ENCODE results near the gene EEPD1. TPM values are rescaled to one million over a fixed set of nuclear protein-coding genes. Genes with fewer than 3 reads are reported as not detected.

Gene EEPD1
- total and polyA plus RNA-seq, 4 donors = 2.3 to 12.3 (median 7.1) TPM

DNA sequence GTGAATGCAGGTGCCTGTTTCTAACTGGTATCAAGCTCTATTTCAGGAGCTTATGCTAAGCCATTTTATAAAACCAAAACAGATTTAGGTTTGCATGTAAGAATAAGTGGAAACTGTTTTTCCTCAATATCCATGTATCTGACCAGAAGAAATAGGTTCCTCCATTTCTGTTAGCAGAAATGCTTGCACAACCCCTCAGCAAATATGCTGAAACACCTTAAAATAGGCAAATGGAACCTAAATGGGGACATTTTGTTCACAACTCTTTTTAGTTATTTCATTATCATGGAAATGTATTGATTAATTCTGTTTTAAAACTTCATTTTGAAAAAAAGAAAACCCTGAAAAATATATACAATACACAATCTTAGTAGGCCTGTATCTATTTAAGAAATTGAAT is 8.9 kb upstream of the EEPD1 start:
- no peak overlapping the region for H3K9ac ChIP-seq (ENCODE audit: low read depth in 1 of 2, low read length in 2 of 2)
- no peaks in the 10 kb centered on the region for H3K27me3 ChIP-seq (ENCODE audit: control insufficient read depth in 4 of 4, insufficient read depth in 4 of 4, low read length in 3 of 4)
- no peak for DNase-seq (ENCODE audit: low spot score)
- no peak overlapping the region for H3K27ac ChIP-seq (ENCODE audit: low read depth in 1 of 2, low read length in 2 of 2)
- no peak overlapping the region for H3K4me3 ChIP-seq (ENCODE audit: low read depth in 1 of 3, low read length in 3 of 3)
- peaks cover 0 to 1% (median 0%) of the 10 kb centered on the region in 4 donors for H3K9me3 ChIP-seq (ENCODE audit: control insufficient read depth in 4 of 4, low read length in 3 of 4)
- no peaks in the 10 kb centered on the region for H3K36me3 ChIP-seq (ENCODE audit: control insufficient read depth in 4 of 4, insufficient read depth in 3 of 4, low read depth in 1 of 4, low read length in 3 of 4)
- H3K4me1 ChIP-seq (ENCODE audit: control insufficient read depth in 4 of 4, insufficient read depth in 4 of 4, low read length in 3 of 4) = peaks cover 1 to 6% (median 4%) of the 10 kb centered on the region in 4 donors
- no peak for TF ChIP-seq HNF4A (conservative IDR thresholded peaks at IDR 0.05)
- TF ChIP-seq, protein P1, sequence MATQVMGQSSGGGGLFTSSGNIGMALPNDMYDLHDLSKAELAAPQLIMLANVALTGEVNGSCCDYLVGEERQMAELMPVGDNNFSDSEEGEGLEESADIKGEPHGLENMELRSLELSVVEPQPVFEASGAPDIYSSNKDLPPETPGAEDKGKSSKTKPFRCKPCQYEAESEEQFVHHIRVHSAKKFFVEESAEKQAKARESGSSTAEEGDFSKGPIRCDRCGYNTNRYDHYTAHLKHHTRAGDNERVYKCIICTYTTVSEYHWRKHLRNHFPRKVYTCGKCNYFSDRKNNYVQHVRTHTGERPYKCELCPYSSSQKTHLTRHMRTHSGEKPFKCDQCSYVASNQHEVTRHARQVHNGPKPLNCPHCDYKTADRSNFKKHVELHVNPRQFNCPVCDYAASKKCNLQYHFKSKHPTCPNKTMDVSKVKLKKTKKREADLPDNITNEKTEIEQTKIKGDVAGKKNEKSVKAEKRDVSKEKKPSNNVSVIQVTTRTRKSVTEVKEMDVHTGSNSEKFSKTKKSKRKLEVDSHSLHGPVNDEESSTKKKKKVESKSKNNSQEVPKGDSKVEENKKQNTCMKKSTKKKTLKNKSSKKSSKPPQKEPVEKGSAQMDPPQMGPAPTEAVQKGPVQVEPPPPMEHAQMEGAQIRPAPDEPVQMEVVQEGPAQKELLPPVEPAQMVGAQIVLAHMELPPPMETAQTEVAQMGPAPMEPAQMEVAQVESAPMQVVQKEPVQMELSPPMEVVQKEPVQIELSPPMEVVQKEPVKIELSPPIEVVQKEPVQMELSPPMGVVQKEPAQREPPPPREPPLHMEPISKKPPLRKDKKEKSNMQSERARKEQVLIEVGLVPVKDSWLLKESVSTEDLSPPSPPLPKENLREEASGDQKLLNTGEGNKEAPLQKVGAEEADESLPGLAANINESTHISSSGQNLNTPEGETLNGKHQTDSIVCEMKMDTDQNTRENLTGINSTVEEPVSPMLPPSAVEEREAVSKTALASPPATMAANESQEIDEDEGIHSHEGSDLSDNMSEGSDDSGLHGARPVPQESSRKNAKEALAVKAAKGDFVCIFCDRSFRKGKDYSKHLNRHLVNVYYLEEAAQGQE (IDR thresholded peaks at IDR 0.05) = no peak
- no peak for TF ChIP-seq ATF3 (IDR thresholded peaks at IDR 0.05)
- TF ChIP-seq RXRA (IDR thresholded peaks at IDR 0.05) = peak in 1 of 2 donors; percentile 18
- TF ChIP-seq, protein P2, sequence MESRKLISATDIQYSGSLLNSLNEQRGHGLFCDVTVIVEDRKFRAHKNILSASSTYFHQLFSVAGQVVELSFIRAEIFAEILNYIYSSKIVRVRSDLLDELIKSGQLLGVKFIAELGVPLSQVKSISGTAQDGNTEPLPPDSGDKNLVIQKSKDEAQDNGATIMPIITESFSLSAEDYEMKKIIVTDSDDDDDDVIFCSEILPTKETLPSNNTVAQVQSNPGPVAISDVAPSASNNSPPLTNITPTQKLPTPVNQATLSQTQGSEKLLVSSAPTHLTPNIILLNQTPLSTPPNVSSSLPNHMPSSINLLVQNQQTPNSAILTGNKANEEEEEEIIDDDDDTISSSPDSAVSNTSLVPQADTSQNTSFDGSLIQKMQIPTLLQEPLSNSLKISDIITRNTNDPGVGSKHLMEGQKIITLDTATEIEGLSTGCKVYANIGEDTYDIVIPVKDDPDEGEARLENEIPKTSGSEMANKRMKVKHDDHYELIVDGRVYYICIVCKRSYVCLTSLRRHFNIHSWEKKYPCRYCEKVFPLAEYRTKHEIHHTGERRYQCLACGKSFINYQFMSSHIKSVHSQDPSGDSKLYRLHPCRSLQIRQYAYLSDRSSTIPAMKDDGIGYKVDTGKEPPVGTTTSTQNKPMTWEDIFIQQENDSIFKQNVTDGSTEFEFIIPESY (IDR thresholded peaks at IDR 0.05) = no peak
- no peak for TF ChIP-seq NR2F2 (IDR thresholded peaks at IDR 0.05)
- peak; percentile 87 for TF ChIP-seq YY1 (IDR thresholded peaks at IDR 0.05)
- no peak for TF ChIP-seq FOXA2 (IDR thresholded peaks at IDR 0.05)
- no peak for TF ChIP-seq GABPA (IDR thresholded peaks at IDR 0.05 in 1 of 2, conservative IDR thresholded peaks at IDR 0.05 in 1 of 2)
- no peak for TF ChIP-seq TAF1 (conservative IDR thresholded peaks at IDR 0.05)
- no peak for TF ChIP-seq EGR1 (IDR thresholded peaks at IDR 0.05; ENCODE audit: low read depth in 2 of 2)
- no peak for TF ChIP-seq HNF4G (IDR thresholded peaks at IDR 0.05)
- no peak for TF ChIP-seq JUND (IDR thresholded peaks at IDR 0.05)
- TF ChIP-seq, protein P3, sequence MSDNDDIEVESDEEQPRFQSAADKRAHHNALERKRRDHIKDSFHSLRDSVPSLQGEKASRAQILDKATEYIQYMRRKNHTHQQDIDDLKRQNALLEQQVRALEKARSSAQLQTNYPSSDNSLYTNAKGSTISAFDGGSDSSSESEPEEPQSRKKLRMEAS (IDR thresholded peaks at IDR 0.05) = no peak
- no peak for TF ChIP-seq RAD21 (IDR thresholded peaks at IDR 0.05)
- TF ChIP-seq CTCF (IDR thresholded peaks at IDR 0.05; ENCODE audit: low read depth, low read length, missing input control) = no peak
- TF ChIP-seq FOXA1 (IDR thresholded peaks at IDR 0.05) = no peak
- peak; percentile 30 for TF ChIP-seq SP1 (IDR thresholded peaks at IDR 0.05)

Measured in liver (tissue), 9 donors.